PFSK-1 (cell line): ENCODE measurements around the gene UCN2. TPM values are rescaled to one million over a fixed set of nuclear protein-coding genes. Genes with fewer than 3 reads are reported as not detected.

ENCODE experiments used
- FOXP2 ChIP-seq: optimal IDR thresholded peaks from 2 replicates; pipeline ENCODE3; 2011; ENCODE audit warnings: borderline replicate concordance, control low read depth, inconsistent platforms; ENCODE audit not compliant: insufficient read depth; ENCODE audit errors: extremely low read length, extremely low read depth
- POLR2AphosphoS5 ChIP-seq: IDR thresholded peaks from 2 replicates; pipeline ENCODE4 v1.6.1; 2012; ENCODE audit warnings: low read depth, mild to moderate bottlenecking, control low read depth, low read length, moderate library complexity
- SIN3A ChIP-seq: IDR thresholded peaks from 2 replicates; pipeline ENCODE4 v1.6.1; 2012; ENCODE audit warnings: mild to moderate bottlenecking, low read length, moderate library complexity, borderline replicate concordance; ENCODE audit not compliant: insufficient read depth
- TAF1 ChIP-seq: IDR thresholded peaks from 2 replicates; pipeline ENCODE4 v1.6.1; 2012; ENCODE audit warnings: low read length, control low read depth, borderline replicate concordance; ENCODE audit not compliant: insufficient read depth
- polyA plus RNA-seq: library from polyadenylated mRNA; unstranded; fragments of >200 nt; gene quantifications from one replicate; pipeline ENCODE4 v1.2.1, GENCODE V29; 2012; ENCODE audit warnings: low read depth, missing spikeins; ENCODE audit not compliant: insufficient read length
- TF ChIP-seq, protein P1 (sequence below), 2 experiments: IDR thresholded peaks; 2 replicates each; pipeline versions ENCODE4 v1.6.1 to v1.8.0; 2011 to 2012; ENCODE audit warnings: low read depth in 2 of 2, low read length in 2 of 2, control low read depth in 1 of 2, inconsistent platforms in 1 of 2, mild to moderate bottlenecking in 1 of 2, moderate library complexity in 1 of 2; ENCODE audit not compliant: insufficient read depth in 1 of 2

UCN2 gene, protein sequence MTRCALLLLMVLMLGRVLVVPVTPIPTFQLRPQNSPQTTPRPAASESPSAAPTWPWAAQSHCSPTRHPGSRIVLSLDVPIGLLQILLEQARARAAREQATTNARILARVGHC
- 0.36 TPM for polyA plus RNA-seq

DNA sequence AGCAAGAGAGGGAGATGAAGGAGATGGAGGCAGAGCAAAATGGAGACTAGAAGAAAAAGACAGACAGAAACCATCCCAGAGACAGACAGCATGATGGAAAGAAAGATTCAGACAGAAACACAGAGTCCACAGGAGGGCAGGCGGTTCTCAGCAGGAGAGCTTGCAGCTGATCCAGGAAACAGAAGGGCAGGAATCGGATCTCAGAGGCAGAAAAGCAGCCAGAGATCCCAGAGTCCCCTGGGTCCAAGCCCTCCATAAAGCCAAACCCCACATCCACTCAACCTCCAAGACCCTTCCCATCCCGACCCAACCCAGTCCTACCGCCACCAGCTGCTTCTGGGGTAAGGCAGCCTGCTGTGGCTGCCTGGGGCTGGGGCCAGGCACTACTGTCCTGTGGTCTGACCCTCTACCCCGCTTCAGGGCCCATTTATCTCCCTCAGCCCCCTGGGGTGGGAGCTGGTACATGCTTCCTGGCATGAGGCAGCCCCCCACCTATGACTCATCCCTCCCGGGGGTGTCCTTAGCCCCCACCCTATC is at the start of gene UCN2:
Gene UCN2, minus strand, starts transcription at position 400 of the 537 bp plus-strand sequence. CDS start 657 bp downstream, outside the sequence.
- TF ChIP-seq SIN3A (no peak), FOXP2 (no peak), TAF1 (no peak), POLR2AphosphoS5 (no peak)
- TF ChIP-seq, protein P1, sequence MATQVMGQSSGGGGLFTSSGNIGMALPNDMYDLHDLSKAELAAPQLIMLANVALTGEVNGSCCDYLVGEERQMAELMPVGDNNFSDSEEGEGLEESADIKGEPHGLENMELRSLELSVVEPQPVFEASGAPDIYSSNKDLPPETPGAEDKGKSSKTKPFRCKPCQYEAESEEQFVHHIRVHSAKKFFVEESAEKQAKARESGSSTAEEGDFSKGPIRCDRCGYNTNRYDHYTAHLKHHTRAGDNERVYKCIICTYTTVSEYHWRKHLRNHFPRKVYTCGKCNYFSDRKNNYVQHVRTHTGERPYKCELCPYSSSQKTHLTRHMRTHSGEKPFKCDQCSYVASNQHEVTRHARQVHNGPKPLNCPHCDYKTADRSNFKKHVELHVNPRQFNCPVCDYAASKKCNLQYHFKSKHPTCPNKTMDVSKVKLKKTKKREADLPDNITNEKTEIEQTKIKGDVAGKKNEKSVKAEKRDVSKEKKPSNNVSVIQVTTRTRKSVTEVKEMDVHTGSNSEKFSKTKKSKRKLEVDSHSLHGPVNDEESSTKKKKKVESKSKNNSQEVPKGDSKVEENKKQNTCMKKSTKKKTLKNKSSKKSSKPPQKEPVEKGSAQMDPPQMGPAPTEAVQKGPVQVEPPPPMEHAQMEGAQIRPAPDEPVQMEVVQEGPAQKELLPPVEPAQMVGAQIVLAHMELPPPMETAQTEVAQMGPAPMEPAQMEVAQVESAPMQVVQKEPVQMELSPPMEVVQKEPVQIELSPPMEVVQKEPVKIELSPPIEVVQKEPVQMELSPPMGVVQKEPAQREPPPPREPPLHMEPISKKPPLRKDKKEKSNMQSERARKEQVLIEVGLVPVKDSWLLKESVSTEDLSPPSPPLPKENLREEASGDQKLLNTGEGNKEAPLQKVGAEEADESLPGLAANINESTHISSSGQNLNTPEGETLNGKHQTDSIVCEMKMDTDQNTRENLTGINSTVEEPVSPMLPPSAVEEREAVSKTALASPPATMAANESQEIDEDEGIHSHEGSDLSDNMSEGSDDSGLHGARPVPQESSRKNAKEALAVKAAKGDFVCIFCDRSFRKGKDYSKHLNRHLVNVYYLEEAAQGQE (IDR thresholded peaks at IDR 0.05; ENCODE audit: insufficient read depth in 1 of 2, low read depth in 2 of 2, low read length in 2 of 2), result no peak

DNA sequence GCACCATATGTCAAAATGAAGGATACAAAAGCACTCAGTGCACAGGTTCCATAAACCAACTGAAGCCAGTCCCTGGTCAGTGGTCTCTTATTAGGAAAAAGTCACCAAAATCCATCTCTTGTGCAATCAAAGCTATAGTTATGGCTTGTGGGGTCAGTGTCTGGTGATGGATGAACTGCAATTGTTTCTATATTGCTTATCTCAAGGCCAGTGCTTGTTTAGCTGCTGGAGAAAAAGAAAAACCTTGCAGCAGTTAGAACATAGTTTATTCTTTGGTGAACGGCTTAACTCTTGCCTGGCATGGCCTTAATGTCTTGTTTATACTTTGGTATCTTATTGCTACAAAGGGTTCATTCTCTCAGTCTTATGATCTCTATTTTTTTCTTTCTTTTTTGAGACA is 48.7 kb upstream of the UCN2 start:
- TF ChIP-seq TAF1, result no peak
- no peak for TF ChIP-seq SIN3A
- no peak for TF ChIP-seq POLR2AphosphoS5
- TF ChIP-seq FOXP2, result no peak
- TF ChIP-seq, protein P1 (IDR thresholded peaks at IDR 0.05; ENCODE audit: insufficient read depth in 1 of 2, low read depth in 2 of 2, low read length in 2 of 2), result no peak

DNA sequence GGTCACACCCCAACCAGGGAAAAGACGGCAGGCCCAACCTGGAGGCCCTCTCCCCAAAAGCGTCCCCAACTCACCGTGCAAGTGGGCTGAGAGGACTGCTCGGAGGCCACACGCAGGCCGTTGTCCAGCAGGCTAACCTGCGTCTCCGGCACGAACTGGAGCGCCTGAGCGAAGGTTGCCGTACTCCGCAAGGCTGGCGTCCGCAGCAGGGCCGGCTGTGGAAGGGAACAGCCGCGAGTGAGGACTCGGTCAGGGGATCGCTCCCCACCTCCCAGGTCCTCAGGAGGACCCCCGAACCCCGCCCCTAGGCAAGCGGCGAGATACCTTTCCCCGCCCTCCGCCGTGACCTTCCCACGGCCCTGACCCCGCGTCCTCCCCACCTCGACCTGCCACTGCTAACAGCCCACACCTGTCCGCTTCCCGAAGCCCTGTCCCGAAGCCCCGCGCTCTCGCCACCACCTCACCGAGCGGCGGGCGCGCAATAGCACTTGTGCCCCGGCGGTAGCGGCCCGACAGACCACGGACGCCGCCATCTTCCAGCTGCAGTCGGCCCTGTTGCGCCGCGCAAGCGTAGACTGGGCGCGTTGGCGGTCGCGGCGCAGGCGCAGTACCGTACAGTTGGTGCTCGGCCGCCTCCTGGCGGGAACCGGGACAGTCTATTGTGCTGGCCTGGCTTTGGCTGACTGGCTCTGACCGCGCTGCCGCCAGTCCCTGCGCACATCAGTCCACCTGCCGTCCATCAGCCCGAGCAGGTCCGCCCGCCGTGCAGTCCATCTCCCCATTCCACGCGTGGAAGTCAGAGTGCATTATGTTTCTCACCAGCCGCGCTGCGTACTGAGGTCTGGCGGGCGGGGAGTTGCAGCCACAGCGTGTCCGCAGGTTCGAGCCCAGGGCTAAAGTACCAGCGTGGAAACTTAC is 45.8 kb upstream of the UCN2 start, which contains the start of gene UQCRC1:
Gene UQCRC1, minus strand, starts transcription at position 559 of the 918 bp plus-strand sequence. Its CDS starts 26 bp downstream, at position 533.
- TF ChIP-seq FOXP2 (peak; percentile 53), POLR2AphosphoS5 (peak; percentile 96), TAF1 (peak; percentile 68), SIN3A (no peak)
- TF ChIP-seq, protein P1 (IDR thresholded peaks at IDR 0.05; ENCODE audit: insufficient read depth in 1 of 2, low read depth in 2 of 2, low read length in 2 of 2), result no peak

DNA sequence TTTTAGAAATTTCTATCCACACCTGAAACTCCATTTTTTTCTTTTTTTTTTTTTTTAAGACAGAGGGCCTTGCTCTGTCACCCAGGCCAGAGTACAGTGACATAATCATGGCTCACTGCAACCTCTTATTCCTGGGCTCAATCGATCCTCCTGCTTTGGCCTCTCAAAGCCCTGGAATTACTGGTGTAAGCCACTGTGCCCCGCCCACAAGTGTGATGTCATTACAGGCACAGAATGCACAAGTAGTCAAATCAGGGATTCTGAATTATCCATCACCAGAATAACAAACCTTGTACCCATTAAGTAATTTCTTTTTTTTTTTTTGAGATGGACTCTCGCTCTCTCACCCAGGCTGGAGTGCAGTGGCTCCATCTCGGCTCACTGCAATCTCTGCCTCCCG is 43.9 kb upstream of the UCN2 start:
- no peak for TF ChIP-seq TAF1
- TF ChIP-seq POLR2AphosphoS5, result no peak
- TF ChIP-seq FOXP2, result no peak
- TF ChIP-seq, protein P1 (IDR thresholded peaks at IDR 0.05; ENCODE audit: insufficient read depth in 1 of 2, low read depth in 2 of 2, low read length in 2 of 2), result no peak
- TF ChIP-seq SIN3A, result no peak
